ENCODE results near the gene HMSD. TPM values are rescaled to one million over a fixed set of nuclear protein-coding genes. Genes with fewer than 3 reads are reported as not detected.
A peak's percentile ranks its signal among the peaks of the same experiment; 100 is the strongest.
"Not testable (repeated sequence)": the region's sequence is repeated elsewhere in the genome, so short reads cannot be mapped to it uniquely, and the experiment has no call there.

HMSD gene
- total RNA-seq, 1 donor from 2014 or later = not detected

DNA sequence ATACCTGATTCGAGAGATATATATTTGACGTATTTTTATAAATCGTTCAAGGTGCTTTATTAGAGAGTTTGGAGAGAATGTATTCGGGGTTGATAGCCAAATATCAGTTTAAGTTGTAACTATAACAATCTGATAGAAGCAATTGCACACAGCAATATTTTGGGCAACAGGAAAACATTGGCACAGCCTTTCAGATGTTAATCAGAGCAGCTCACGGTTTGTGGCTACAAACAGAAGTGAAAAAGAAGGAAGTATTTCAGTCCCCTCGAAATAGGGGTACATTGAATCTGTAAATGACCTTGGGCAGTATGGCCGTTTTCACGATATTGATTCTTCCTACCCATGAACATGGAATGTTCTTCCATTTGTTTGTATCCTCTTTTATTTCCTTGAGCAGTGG lies 20.8 kb upstream of the HMSD start:
- TF ChIP-seq, protein P1, sequence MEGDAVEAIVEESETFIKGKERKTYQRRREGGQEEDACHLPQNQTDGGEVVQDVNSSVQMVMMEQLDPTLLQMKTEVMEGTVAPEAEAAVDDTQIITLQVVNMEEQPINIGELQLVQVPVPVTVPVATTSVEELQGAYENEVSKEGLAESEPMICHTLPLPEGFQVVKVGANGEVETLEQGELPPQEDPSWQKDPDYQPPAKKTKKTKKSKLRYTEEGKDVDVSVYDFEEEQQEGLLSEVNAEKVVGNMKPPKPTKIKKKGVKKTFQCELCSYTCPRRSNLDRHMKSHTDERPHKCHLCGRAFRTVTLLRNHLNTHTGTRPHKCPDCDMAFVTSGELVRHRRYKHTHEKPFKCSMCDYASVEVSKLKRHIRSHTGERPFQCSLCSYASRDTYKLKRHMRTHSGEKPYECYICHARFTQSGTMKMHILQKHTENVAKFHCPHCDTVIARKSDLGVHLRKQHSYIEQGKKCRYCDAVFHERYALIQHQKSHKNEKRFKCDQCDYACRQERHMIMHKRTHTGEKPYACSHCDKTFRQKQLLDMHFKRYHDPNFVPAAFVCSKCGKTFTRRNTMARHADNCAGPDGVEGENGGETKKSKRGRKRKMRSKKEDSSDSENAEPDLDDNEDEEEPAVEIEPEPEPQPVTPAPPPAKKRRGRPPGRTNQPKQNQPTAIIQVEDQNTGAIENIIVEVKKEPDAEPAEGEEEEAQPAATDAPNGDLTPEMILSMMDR (IDR thresholded peaks at IDR 0.05; ENCODE audit: insufficient read depth, low read length, poor library complexity, severe bottlenecking) = no peak
- Histone ChIP-seq H3K27me3 (ENCODE audit: control insufficient read depth, insufficient read depth, low read length) (no peaks in the 10 kb centered on the region), H3K4me3 (ENCODE audit: low read depth, low read length) (no peak overlapping the region), H3K36me3 (ENCODE audit: control insufficient read depth, insufficient read depth, low read length) (no peaks in the 10 kb centered on the region)
- DNase-seq (ENCODE audit: low read depth) = no peak

DNA sequence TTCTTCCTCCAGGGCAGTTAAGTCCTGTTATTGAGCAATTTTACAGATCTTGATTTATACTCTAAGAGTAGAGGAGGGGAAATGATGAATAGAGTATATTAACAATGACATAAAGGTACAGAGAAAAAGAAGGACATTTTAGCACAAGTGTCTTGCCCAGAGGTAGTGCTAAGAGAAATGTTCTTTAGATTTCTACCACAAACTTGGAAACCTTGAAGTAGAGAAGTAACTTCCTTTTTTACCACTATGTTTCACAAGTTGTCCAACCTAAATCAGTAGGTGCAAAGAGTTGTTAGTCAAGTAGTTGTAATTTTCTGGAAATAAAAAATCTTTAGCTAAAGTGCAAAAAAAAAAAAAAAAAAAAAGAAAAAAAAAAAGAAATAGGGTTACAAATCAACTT lies 19.7 kb upstream of the HMSD start:
- not testable (repeated sequence) for DNase-seq (ENCODE audit: low read depth); H3K27me3 ChIP-seq (ENCODE audit: control insufficient read depth, insufficient read depth, low read length); H3K4me3 ChIP-seq (ENCODE audit: low read depth, low read length); H3K36me3 ChIP-seq (ENCODE audit: control insufficient read depth, insufficient read depth, low read length)

DNA sequence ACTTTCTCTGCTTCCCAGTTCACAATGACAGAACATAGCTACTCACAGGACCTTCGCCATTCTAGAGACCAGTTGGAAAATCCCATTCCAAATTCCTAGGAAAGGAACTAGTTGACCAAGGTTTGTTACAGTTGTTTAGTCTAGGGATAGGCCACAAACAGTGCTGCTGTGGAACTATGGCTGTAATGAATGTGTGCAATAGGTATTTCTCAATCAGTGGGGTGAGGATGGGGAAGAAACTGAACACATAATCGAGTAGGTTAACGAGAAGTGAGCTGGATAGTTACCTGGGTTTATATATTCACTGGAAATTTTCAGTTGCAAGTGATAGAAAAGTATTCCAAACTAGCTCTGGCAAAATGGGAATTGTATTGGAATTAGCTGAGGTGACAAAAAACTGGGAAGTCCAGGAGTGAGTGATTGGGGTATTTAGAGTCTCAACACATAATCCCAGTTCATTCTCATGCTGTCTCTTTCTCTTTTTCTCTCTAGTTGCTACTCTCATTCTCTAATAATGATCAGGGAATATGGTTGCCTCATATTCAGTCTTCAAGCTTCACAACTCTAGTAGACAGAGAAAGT lies 18.2 kb upstream of the HMSD start:
- H3K27me3 ChIP-seq (ENCODE audit: control insufficient read depth, insufficient read depth, low read length) = no peaks in the 10 kb centered on the region
- TF ChIP-seq, protein P1 (IDR thresholded peaks at IDR 0.05; ENCODE audit: insufficient read depth, low read length, poor library complexity, severe bottlenecking) = no peak
- DNase-seq (ENCODE audit: low read depth) = no peak
- H3K4me3 ChIP-seq (ENCODE audit: low read depth, low read length) = no peak overlapping the region
- no peaks in the 10 kb centered on the region for H3K36me3 ChIP-seq (ENCODE audit: control insufficient read depth, insufficient read depth, low read length)

DNA sequence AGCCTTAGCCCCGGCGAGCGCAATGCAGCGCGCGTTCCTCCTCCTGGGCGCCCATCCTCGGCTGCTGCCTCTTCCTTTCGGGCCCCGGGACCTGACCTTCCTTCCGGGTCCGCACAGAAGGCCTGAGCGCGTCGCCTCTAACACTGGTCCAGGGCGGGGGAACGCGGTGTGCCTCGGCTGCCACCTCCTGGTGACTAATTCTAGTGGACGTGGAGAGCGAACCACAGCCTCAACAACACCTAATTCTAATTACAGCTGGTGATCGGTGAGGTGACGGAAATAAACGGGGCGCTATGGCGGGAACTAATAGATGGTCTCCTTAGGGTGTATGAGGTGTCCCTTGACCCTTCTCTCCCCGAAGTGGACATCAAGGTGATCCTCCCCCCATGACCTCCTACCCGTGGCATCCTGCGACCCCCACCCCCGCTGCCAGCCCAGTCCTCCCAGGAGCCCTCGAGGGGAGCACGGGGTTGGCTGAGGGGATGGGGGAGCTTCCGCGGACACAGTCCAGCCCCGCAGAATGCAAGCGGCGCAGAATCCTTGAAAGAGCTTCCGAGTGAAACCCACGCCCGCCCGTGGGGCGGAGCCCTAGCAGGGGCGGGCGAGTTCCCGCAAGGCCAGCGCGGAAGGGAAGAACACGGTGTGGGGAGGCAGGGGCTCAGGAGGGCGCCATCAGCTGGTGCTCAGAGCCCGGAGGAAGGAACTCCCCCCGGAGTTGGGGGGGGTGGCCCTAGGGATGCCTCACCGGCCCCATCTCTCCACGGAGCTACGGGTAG lies 12.8 kb upstream of the HMSD start:
- peaks cover 5% of the 10 kb centered on the region for H3K27me3 ChIP-seq (ENCODE audit: control insufficient read depth, insufficient read depth, low read length)
- peak; percentile 21 for DNase-seq (ENCODE audit: low read depth)
- peak overlapping the region; percentile 57 for H3K4me3 ChIP-seq (ENCODE audit: low read depth, low read length)
- TF ChIP-seq, protein P1 (IDR thresholded peaks at IDR 0.05; ENCODE audit: insufficient read depth, low read length, poor library complexity, severe bottlenecking) = peak; percentile 64
- no peaks in the 10 kb centered on the region for H3K36me3 ChIP-seq (ENCODE audit: control insufficient read depth, insufficient read depth, low read length)

DNA sequence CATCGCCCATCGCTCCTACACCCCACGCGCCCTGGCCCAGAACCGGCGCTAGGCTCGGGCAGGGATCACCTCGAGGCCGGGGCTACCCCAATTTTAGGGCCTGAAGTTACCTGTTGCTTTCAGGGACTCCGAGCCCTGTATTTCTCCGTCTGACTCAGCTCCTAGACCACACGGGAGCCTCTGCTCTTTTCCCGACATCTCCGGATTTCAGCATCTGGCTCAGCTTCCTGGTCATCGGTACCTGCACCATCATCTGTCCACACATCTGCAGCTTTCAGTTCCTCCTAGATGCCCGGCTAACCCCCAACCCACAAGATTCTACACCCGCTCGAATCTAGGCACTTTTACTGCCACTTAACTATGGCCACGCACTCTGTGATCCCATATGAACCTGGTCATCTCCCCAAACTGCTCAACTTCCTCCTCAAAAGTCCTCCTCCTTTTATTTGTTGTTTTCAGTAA lies 12.1 kb upstream of the HMSD start:
- peak overlapping the region; percentile 57 for H3K4me3 ChIP-seq (ENCODE audit: low read depth, low read length)
- H3K27me3 ChIP-seq (ENCODE audit: control insufficient read depth, insufficient read depth, low read length) = peaks cover 5% of the 10 kb centered on the region
- TF ChIP-seq, protein P1 (IDR thresholded peaks at IDR 0.05; ENCODE audit: insufficient read depth, low read length, poor library complexity, severe bottlenecking) = no peak
- no peaks in the 10 kb centered on the region for H3K36me3 ChIP-seq (ENCODE audit: control insufficient read depth, insufficient read depth, low read length)
- DNase-seq (ENCODE audit: low read depth) = no peak

DNA sequence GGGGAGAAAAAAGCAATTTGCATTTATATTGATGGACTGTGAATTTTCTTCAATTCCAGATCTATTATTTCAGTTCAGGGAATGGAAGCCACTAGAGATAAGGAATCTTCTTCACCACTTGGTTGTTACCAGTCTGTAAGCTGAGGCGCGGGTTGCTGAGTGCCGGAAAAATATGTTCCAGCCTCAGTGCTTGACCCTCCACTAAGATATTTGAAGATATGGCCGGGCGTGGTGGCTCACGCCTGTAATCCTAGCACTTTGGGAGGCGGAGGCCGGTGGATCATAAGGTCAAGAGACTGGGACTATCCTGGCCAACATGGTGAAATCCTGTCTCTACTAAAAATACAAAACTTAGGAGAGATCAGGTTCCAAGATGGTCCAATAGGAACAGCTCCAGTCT lies 9.1 kb upstream of the HMSD start:
- H3K36me3 ChIP-seq (ENCODE audit: control insufficient read depth, insufficient read depth, low read length) = no peaks in the 10 kb centered on the region
- peaks cover 5% of the 10 kb centered on the region for H3K27me3 ChIP-seq (ENCODE audit: control insufficient read depth, insufficient read depth, low read length)
- H3K4me3 ChIP-seq (ENCODE audit: low read depth, low read length) = no peak overlapping the region
- TF ChIP-seq, protein P1 (IDR thresholded peaks at IDR 0.05; ENCODE audit: insufficient read depth, low read length, poor library complexity, severe bottlenecking) = no peak
- DNase-seq (ENCODE audit: low read depth) = no peak

DNA sequence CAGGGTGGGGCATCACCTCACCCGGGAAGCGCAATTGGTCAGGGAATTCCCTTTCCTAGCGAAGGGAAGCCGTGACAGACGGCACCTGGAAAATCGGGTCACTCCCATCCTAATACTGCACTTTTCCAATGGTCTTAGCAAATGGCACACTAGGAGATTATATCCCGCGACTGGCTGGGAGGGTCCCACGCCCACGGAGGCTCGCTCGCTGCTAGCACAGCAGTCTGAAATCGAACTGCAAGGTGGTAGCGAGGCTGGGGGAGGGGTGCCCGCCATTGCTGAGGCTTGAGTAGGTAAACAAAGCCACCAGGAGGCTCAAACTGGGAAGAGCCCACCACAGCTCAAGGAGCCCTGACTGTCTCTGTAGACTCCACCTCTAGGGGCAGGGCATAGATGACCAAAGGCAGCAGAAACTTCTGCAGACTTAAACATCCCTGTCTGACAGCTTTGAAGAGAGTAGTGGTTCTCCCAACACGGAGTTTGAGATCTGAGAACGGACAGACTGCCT lies 8.5 kb upstream of the HMSD start:
- H3K36me3 ChIP-seq (ENCODE audit: control insufficient read depth, insufficient read depth, low read length); H3K4me3 ChIP-seq (ENCODE audit: low read depth, low read length); DNase-seq (ENCODE audit: low read depth); H3K27me3 ChIP-seq (ENCODE audit: control insufficient read depth, insufficient read depth, low read length): not testable (repeated sequence)
